Measurements from ENCODE around the gene KIRREL3.

GRCh38 chr11:126841999-126842398 lies 158.6 kb downstream of the KIRREL3 start:
- no peak for TF ChIP-seq GATA2 (IDR thresholded peaks at IDR 0.05; ENCODE audit: low read depth, low read length)
- no peak for TF ChIP-seq GATA3 (IDR thresholded peaks at IDR 0.05; ENCODE audit: low read depth, low read length)
